ENCODE measurements around the gene CLDN14.

The CLDN14 gene

GRCh38 chr21:36485476-36485875 lies 5.6 kb upstream of the CLDN14 start:
- no peak overlapping the region for H3K27ac ChIP-seq (ENCODE audit: low read depth, low read length, poor library complexity, severe bottlenecking)
- no peak overlapping the region for H3K9ac ChIP-seq (ENCODE audit: low read length)
- 0 out of 2 replicates have a peak, but pooled peaks cover 5% of the 10 kb centered on the region for H3K27me3 ChIP-seq (ENCODE audit: insufficient read depth, low read length)
- no peaks in the 10 kb centered on the region for H3K9me2 ChIP-seq (ENCODE audit: low read depth, low read length)
- H3K4me2 ChIP-seq (ENCODE audit: low read length): no peak overlapping the region
- no peaks in the 10 kb centered on the region for H3K79me2 ChIP-seq (ENCODE audit: insufficient read depth, low read length)
- H2AFZ ChIP-seq (ENCODE audit: low read length): no peak overlapping the region
- H3K36me3 ChIP-seq (ENCODE audit: insufficient read depth, low read length): no peaks in the 10 kb centered on the region
- no peaks in the 10 kb centered on the region for H3F3A ChIP-seq (ENCODE audit: insufficient read depth, low read length)
- no peaks in the 10 kb centered on the region for H4K20me1 ChIP-seq (ENCODE audit: insufficient read depth, low read length)
- no peaks in the 10 kb centered on the region for H3K9me3 ChIP-seq (ENCODE audit: low read length)
- no peaks in the 10 kb centered on the region for H3K4me1 ChIP-seq (ENCODE audit: insufficient read depth, low read length, severe bottlenecking)
- no peak overlapping the region for H3K4me3 ChIP-seq (ENCODE audit: low read depth, low read length, poor library complexity, severe bottlenecking)
- no peak for TF ChIP-seq CTCF (IDR thresholded peaks at IDR 0.05; ENCODE audit: low read length)
- no peak for TF ChIP-seq EZH2 (IDR thresholded peaks at IDR 0.05; ENCODE audit: borderline replicate concordance, low read length)

DNA sequence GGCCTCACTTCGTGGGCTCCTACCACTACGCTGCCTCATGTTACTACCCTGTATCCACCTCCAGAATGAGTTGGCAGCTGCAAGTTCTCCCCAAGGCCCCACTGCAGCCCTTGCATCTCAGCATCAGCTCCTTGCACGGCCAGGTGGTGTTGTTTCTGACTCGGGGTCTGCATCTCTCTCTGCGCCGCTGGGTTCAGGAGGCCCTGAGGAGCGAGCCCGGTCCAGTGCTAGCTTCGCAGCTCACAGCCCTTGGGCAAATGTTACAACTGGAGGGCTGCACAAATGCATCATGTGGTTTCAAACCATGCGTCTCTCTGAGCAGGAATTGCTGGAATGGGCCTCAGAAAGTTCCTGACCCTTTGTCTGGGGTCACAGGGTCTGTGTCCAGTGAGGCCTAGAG lies 3.2 kb upstream of the CLDN14 start:
- Histone ChIP-seq H3K4me3 (ENCODE audit: low read depth, low read length, poor library complexity, severe bottlenecking) (no peak overlapping the region), H3F3A (ENCODE audit: insufficient read depth, low read length) (no peaks in the 10 kb centered on the region), H3K9me2 (ENCODE audit: low read depth, low read length) (no peaks in the 10 kb centered on the region), H3K36me3 (ENCODE audit: insufficient read depth, low read length) (no peaks in the 10 kb centered on the region), H3K27me3 (ENCODE audit: insufficient read depth, low read length) (peaks cover 8% of the 10 kb centered on the region; the same call in 1 of the 2 replicates), H3K4me1 (ENCODE audit: insufficient read depth, low read length, severe bottlenecking) (no peaks in the 10 kb centered on the region), H4K20me1 (ENCODE audit: insufficient read depth, low read length) (no peaks in the 10 kb centered on the region), H3K9me3 (ENCODE audit: low read length) (no peaks in the 10 kb centered on the region), H3K4me2 (ENCODE audit: low read length) (no peak overlapping the region), H2AFZ (ENCODE audit: low read length) (no peak overlapping the region), H3K79me2 (ENCODE audit: insufficient read depth, low read length) (no peaks in the 10 kb centered on the region), H3K27ac (ENCODE audit: low read depth, low read length, poor library complexity, severe bottlenecking) (no peak overlapping the region), H3K9ac (ENCODE audit: low read length) (no peak overlapping the region)
- TF ChIP-seq CTCF (IDR thresholded peaks at IDR 0.05; ENCODE audit: low read length): no peak
- no peak for TF ChIP-seq EZH2 (IDR thresholded peaks at IDR 0.05; ENCODE audit: borderline replicate concordance, low read length)

DNA sequence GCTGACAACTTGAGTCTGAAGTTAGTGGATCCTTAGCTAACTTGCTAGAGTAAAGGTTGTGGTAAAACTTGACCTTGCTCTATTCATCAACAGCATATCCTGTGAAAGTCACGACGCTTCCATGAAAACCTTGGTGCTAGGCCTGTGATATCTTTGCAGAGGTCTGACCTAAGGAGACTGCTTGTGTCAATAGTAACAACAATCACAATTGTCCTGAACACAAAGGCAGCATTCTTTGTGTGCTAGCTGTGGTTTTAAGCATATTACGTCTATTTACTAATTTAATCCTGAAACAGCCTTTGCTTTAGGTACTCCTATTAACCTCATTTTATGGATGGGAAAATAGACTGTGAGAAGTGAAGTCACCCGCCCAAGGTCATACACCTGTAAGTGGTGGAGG lies 2.8 kb upstream of the CLDN14 start:
- Histone ChIP-seq H3F3A (ENCODE audit: insufficient read depth, low read length) (no peaks in the 10 kb centered on the region), H3K9me3 (ENCODE audit: low read length) (no peaks in the 10 kb centered on the region), H4K20me1 (ENCODE audit: insufficient read depth, low read length) (no peaks in the 10 kb centered on the region), H3K79me2 (ENCODE audit: insufficient read depth, low read length) (no peaks in the 10 kb centered on the region), H3K27me3 (ENCODE audit: insufficient read depth, low read length) (peaks cover 8% of the 10 kb centered on the region; the same call in 1 of the 2 replicates), H3K9me2 (ENCODE audit: low read depth, low read length) (no peaks in the 10 kb centered on the region), H3K4me1 (ENCODE audit: insufficient read depth, low read length, severe bottlenecking) (no peaks in the 10 kb centered on the region), H3K4me3 (ENCODE audit: low read depth, low read length, poor library complexity, severe bottlenecking) (no peak overlapping the region), H3K4me2 (ENCODE audit: low read length) (no peak overlapping the region), H3K27ac (ENCODE audit: low read depth, low read length, poor library complexity, severe bottlenecking) (no peak overlapping the region), H3K36me3 (ENCODE audit: insufficient read depth, low read length) (no peaks in the 10 kb centered on the region), H3K9ac (ENCODE audit: low read length) (no peak overlapping the region), H2AFZ (ENCODE audit: low read length) (no peak overlapping the region)
- no peak for TF ChIP-seq CTCF (IDR thresholded peaks at IDR 0.05; ENCODE audit: low read length)
- TF ChIP-seq EZH2 (IDR thresholded peaks at IDR 0.05; ENCODE audit: borderline replicate concordance, low read length): no peak

Data from OCI-LY1 (cell line).